Measurements from ENCODE around the gene C16orf96. TPM values are rescaled to one million over a fixed set of nuclear protein-coding genes. Genes with fewer than 3 reads are reported as not detected.

Gene C16orf96
- total RNA-seq, 1 experiment from 2014 or later, result 1.3 TPM

- no peak for ATAC-seq
- TF ChIP-seq ZNF396 (CRISPR knock-in tag; IDR thresholded peaks at IDR 0.05; ENCODE audit: borderline replicate concordance) (no peak), OVOL2 (CRISPR knock-in tag; IDR thresholded peaks at IDR 0.05; ENCODE audit: borderline replicate concordance) (no peak), FOXP1 (CRISPR knock-in tag; IDR thresholded peaks at IDR 0.05; ENCODE audit: borderline replicate concordance) (no peak), RORB (CRISPR knock-in tag; IDR thresholded peaks at IDR 0.05) (no peak), IRF2 (CRISPR knock-in tag; IDR thresholded peaks at IDR 0.05; ENCODE audit: borderline replicate concordance, low read depth) (no peak), CBFB (CRISPR knock-in tag; IDR thresholded peaks at IDR 0.05; ENCODE audit: low read depth) (no peak), NFATC4 (CRISPR knock-in tag; IDR thresholded peaks at IDR 0.05) (no peak), ATF3 (CRISPR knock-in tag; conservative IDR thresholded peaks at IDR 0.05) (no peak), ZNF423 (CRISPR knock-in tag; IDR thresholded peaks at IDR 0.05) (no peak), NR2C2 (CRISPR knock-in tag; IDR thresholded peaks at IDR 0.05) (no peak), NFYB (CRISPR knock-in tag; conservative IDR thresholded peaks at IDR 0.05; ENCODE audit: low read depth) (no peak), ATF1 (CRISPR knock-in tag; IDR thresholded peaks at IDR 0.05) (no peak), TEAD1 (CRISPR knock-in tag; IDR thresholded peaks at IDR 0.05) (no peak)
- TF ChIP-seq, protein P1, sequence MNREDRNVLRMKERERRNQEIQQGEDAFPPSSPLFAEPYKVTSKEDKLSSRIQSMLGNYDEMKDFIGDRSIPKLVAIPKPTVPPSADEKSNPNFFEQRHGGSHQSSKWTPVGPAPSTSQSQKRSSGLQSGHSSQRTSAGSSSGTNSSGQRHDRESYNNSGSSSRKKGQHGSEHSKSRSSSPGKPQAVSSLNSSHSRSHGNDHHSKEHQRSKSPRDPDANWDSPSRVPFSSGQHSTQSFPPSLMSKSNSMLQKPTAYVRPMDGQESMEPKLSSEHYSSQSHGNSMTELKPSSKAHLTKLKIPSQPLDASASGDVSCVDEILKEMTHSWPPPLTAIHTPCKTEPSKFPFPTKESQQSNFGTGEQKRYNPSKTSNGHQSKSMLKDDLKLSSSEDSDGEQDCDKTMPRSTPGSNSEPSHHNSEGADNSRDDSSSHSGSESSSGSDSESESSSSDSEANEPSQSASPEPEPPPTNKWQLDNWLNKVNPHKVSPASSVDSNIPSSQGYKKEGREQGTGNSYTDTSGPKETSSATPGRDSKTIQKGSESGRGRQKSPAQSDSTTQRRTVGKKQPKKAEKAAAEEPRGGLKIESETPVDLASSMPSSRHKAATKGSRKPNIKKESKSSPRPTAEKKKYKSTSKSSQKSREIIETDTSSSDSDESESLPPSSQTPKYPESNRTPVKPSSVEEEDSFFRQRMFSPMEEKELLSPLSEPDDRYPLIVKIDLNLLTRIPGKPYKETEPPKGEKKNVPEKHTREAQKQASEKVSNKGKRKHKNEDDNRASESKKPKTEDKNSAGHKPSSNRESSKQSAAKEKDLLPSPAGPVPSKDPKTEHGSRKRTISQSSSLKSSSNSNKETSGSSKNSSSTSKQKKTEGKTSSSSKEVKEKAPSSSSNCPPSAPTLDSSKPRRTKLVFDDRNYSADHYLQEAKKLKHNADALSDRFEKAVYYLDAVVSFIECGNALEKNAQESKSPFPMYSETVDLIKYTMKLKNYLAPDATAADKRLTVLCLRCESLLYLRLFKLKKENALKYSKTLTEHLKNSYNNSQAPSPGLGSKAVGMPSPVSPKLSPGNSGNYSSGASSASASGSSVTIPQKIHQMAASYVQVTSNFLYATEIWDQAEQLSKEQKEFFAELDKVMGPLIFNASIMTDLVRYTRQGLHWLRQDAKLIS (CRISPR knock-in tag; IDR thresholded peaks at IDR 0.05; ENCODE audit: borderline replicate concordance), result no peak
- TF ChIP-seq, protein P2, sequence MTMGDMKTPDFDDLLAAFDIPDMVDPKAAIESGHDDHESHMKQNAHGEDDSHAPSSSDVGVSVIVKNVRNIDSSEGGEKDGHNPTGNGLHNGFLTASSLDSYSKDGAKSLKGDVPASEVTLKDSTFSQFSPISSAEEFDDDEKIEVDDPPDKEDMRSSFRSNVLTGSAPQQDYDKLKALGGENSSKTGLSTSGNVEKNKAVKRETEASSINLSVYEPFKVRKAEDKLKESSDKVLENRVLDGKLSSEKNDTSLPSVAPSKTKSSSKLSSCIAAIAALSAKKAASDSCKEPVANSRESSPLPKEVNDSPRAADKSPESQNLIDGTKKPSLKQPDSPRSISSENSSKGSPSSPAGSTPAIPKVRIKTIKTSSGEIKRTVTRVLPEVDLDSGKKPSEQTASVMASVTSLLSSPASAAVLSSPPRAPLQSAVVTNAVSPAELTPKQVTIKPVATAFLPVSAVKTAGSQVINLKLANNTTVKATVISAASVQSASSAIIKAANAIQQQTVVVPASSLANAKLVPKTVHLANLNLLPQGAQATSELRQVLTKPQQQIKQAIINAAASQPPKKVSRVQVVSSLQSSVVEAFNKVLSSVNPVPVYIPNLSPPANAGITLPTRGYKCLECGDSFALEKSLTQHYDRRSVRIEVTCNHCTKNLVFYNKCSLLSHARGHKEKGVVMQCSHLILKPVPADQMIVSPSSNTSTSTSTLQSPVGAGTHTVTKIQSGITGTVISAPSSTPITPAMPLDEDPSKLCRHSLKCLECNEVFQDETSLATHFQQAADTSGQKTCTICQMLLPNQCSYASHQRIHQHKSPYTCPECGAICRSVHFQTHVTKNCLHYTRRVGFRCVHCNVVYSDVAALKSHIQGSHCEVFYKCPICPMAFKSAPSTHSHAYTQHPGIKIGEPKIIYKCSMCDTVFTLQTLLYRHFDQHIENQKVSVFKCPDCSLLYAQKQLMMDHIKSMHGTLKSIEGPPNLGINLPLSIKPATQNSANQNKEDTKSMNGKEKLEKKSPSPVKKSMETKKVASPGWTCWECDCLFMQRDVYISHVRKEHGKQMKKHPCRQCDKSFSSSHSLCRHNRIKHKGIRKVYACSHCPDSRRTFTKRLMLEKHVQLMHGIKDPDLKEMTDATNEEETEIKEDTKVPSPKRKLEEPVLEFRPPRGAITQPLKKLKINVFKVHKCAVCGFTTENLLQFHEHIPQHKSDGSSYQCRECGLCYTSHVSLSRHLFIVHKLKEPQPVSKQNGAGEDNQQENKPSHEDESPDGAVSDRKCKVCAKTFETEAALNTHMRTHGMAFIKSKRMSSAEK (CRISPR knock-in tag; IDR thresholded peaks at IDR 0.05; ENCODE audit: borderline replicate concordance), result no peak
- TF ChIP-seq, protein P3, sequence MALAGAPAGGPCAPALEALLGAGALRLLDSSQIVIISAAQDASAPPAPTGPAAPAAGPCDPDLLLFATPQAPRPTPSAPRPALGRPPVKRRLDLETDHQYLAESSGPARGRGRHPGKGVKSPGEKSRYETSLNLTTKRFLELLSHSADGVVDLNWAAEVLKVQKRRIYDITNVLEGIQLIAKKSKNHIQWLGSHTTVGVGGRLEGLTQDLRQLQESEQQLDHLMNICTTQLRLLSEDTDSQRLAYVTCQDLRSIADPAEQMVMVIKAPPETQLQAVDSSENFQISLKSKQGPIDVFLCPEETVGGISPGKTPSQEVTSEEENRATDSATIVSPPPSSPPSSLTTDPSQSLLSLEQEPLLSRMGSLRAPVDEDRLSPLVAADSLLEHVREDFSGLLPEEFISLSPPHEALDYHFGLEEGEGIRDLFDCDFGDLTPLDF (CRISPR knock-in tag; IDR thresholded peaks at IDR 0.05), result no peak
- TF ChIP-seq, protein P4, sequence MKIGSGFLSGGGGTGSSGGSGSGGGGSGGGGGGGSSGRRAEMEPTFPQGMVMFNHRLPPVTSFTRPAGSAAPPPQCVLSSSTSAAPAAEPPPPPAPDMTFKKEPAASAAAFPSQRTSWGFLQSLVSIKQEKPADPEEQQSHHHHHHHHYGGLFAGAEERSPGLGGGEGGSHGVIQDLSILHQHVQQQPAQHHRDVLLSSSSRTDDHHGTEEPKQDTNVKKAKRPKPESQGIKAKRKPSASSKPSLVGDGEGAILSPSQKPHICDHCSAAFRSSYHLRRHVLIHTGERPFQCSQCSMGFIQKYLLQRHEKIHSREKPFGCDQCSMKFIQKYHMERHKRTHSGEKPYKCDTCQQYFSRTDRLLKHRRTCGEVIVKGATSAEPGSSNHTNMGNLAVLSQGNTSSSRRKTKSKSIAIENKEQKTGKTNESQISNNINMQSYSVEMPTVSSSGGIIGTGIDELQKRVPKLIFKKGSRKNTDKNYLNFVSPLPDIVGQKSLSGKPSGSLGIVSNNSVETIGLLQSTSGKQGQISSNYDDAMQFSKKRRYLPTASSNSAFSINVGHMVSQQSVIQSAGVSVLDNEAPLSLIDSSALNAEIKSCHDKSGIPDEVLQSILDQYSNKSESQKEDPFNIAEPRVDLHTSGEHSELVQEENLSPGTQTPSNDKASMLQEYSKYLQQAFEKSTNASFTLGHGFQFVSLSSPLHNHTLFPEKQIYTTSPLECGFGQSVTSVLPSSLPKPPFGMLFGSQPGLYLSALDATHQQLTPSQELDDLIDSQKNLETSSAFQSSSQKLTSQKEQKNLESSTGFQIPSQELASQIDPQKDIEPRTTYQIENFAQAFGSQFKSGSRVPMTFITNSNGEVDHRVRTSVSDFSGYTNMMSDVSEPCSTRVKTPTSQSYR (CRISPR knock-in tag; IDR thresholded peaks at IDR 0.05), result no peak
- TF ChIP-seq, protein P5, sequence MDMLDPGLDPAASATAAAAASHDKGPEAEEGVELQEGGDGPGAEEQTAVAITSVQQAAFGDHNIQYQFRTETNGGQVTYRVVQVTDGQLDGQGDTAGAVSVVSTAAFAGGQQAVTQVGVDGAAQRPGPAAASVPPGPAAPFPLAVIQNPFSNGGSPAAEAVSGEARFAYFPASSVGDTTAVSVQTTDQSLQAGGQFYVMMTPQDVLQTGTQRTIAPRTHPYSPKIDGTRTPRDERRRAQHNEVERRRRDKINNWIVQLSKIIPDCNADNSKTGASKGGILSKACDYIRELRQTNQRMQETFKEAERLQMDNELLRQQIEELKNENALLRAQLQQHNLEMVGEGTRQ (CRISPR knock-in tag; IDR thresholded peaks at IDR 0.05), result no peak
- Mint-ChIP-seq H3K4me3 (no peak overlapping the region), H3K27ac (no peak overlapping the region), H3K4me1 (peaks cover 14% of the 10 kb centered on the region), H3K36me3 (no peaks in the 10 kb centered on the region), H3K9me3 (no peaks in the 10 kb centered on the region), H3K27me3 (ENCODE audit: low read depth) (peaks cover 19% of the 10 kb centered on the region)
- DNase-seq (ENCODE audit: low spot score), result no peak
- ChIA-PET POLR2A (no interaction called here), CTCF (interaction anchor here (1.0 to 1.2 kb wide), 3 partner anchors 10 to 47 kb away, joined by 3 read pairs; no protein-coding TSS in a partner anchor)
Measured at GRCh38 chr16:4564661-4565267, 8.6 kb downstream of the C16orf96 start.

Measured in WTC11 (cell line).